ENCODE measurements around the gene ZNF142. TPM values are rescaled to one million over a fixed set of nuclear protein-coding genes. Genes with fewer than 3 reads are reported as not detected.

ZNF142 gene
- total RNA-seq, 1 experiment from 2014 or later = 29.2 TPM

GRCh38 chr2:218623366-218623705 lies 36.1 kb downstream of the ZNF142 start:
- Histone ChIP-seq H3K9ac (ENCODE audit: low read length) (no peak overlapping the region), H4K20me1 (ENCODE audit: insufficient read depth) (no peaks in the 10 kb centered on the region), H3K4me3 (replicated peaks in 1 of 2; ENCODE audit: low read depth in 1 of 2, low read length in 2 of 2) (no peak overlapping the region), H3K27me3 (ENCODE audit: insufficient read depth, low read length) (no peaks in the 10 kb centered on the region), H2AFZ (ENCODE audit: low read depth, low read length, poor library complexity, severe bottlenecking) (no peak overlapping the region), H3K9me3 (ENCODE audit: control insufficient read depth in 1 of 2, insufficient read depth in 1 of 2, low read depth in 1 of 2, low read length in 2 of 2) (no peaks in the 10 kb centered on the region), H3K4me1 (ENCODE audit: control insufficient read depth in 1 of 2, insufficient read depth in 2 of 2, low read length in 2 of 2) (peaks cover 0 to 4% of the 10 kb centered on the region in 2 experiments; a peak in 2 of 4 replicates), H3K4me2 (ENCODE audit: low read length) (no peak overlapping the region), H3K27ac (ENCODE audit: low read depth, low read length) (no peak overlapping the region), H3K79me2 (ENCODE audit: insufficient read depth, low read length) (no peaks in the 10 kb centered on the region), H3K9me2 (ENCODE audit: insufficient read depth) (no peaks in the 10 kb centered on the region), H3K36me3 (ENCODE audit: control insufficient read depth in 1 of 2, insufficient read depth in 2 of 2, low read length in 2 of 2) (no peaks in the 10 kb centered on the region)
- ChIA-PET CTCF (no interaction called here), POLR2A (no interaction called here), RAD21 (ENCODE audit: low non-redundant PET in 1 of 2, low total read pairs in 2 of 2, uncharacterized antibody in 2 of 2, unreplicated experiment in 2 of 2) (no interaction called here)
- DNase-seq (ENCODE audit: low read depth, low spot score) (no peak), ATAC-seq (no peak)
- TF ChIP-seq ZBTB33 (IDR thresholded peaks at IDR 0.05; ENCODE audit: extremely low read depth, insufficient replicate concordance, low read length) = no peak
- no peak for TF ChIP-seq ELF1 (IDR thresholded peaks at IDR 0.05; ENCODE audit: borderline replicate concordance, low read depth)
- no peak for TF ChIP-seq SRF (IDR thresholded peaks at IDR 0.05; ENCODE audit: low read depth)
- no peak for TF ChIP-seq SP1 (IDR thresholded peaks at IDR 0.05; ENCODE audit: low read depth)
- no peak for TF ChIP-seq POLR2A (IDR thresholded peaks at IDR 0.05; ENCODE audit: borderline replicate concordance, extremely low read depth, insufficient read depth, insufficient read length)
- no TSS peak for BruUV-seq (replicated peaks)
- intact Hi-C loops (cut with micrococcal nuclease) = no loop called here

- ATAC-seq (peak; percentile 21; the same call in 1 of the 2 replicates), DNase-seq (ENCODE audit: low read depth, low spot score) (no peak)
- H3K27ac ChIP-seq (ENCODE audit: low read depth, low read length) = no peak overlapping the region
- ChIA-PET POLR2A (no interaction called here), CTCF (no interaction called here), RAD21 (ENCODE audit: low non-redundant PET in 1 of 2, low total read pairs in 2 of 2, uncharacterized antibody in 2 of 2, unreplicated experiment in 2 of 2) (no interaction called here)
- no peaks in the 10 kb centered on the region for H3K9me3 ChIP-seq (ENCODE audit: control insufficient read depth in 1 of 2, insufficient read depth in 1 of 2, low read depth in 1 of 2, low read length in 2 of 2)
- no peak overlapping the region for H3K4me2 ChIP-seq (ENCODE audit: low read length)
- no peaks in the 10 kb centered on the region for H3K27me3 ChIP-seq (ENCODE audit: insufficient read depth, low read length)
- H3K4me3 ChIP-seq (replicated peaks in 1 of 2; ENCODE audit: low read depth in 1 of 2, low read length in 2 of 2) = no peak overlapping the region
- H2AFZ ChIP-seq (ENCODE audit: low read depth, low read length, poor library complexity, severe bottlenecking) = no peak overlapping the region
- no peaks in the 10 kb centered on the region for H3K9me2 ChIP-seq (ENCODE audit: insufficient read depth)
- no peaks in the 10 kb centered on the region for H4K20me1 ChIP-seq (ENCODE audit: insufficient read depth)
- H3K4me1 ChIP-seq (ENCODE audit: control insufficient read depth in 1 of 2, insufficient read depth in 2 of 2, low read length in 2 of 2) = peaks cover 0 to 4% of the 10 kb centered on the region in 2 experiments; a peak in 2 of 4 replicates
- BruUV-seq (replicated peaks) = no TSS peak
- intact Hi-C loops (cut with micrococcal nuclease) = no loop called here
- no peak overlapping the region for H3K9ac ChIP-seq (ENCODE audit: low read length)
- H3K36me3 ChIP-seq (ENCODE audit: control insufficient read depth in 1 of 2, insufficient read depth in 2 of 2, low read length in 2 of 2) = no peaks in the 10 kb centered on the region
- no peaks in the 10 kb centered on the region for H3K79me2 ChIP-seq (ENCODE audit: insufficient read depth, low read length)
- no peak for TF ChIP-seq SRF (IDR thresholded peaks at IDR 0.05; ENCODE audit: low read depth)
- TF ChIP-seq EGR1 (IDR thresholded peaks at IDR 0.05; ENCODE audit: low read depth) = no peak
- no peak for TF ChIP-seq MAX (IDR thresholded peaks at IDR 0.05)
- no peak for TF ChIP-seq ATF3 (IDR thresholded peaks at IDR 0.05)
- TF ChIP-seq CEBPB (IDR thresholded peaks at IDR 0.05; ENCODE audit: low read depth) = no peak
- no peak for TF ChIP-seq ZBTB33 (IDR thresholded peaks at IDR 0.05; ENCODE audit: extremely low read depth, insufficient replicate concordance, low read length)
- no peak for TF ChIP-seq SP1 (IDR thresholded peaks at IDR 0.05; ENCODE audit: low read depth)
- TF ChIP-seq RAD21 (IDR thresholded peaks at IDR 0.05; ENCODE audit: low read depth) = no peak
- no peak for TF ChIP-seq EZH2 (IDR thresholded peaks at IDR 0.05)
- TF ChIP-seq FOSL1 (IDR thresholded peaks at IDR 0.05; ENCODE audit: low read depth) = no peak
- no peak for TF ChIP-seq YY1 (IDR thresholded peaks at IDR 0.05; ENCODE audit: extremely low read depth, insufficient replicate concordance, low read depth, low read length)
- TF ChIP-seq ELF1 (IDR thresholded peaks at IDR 0.05; ENCODE audit: borderline replicate concordance, low read depth) = no peak
Observed at GRCh38 chr2:218622606-218623365, 36.6 kb downstream of the ZNF142 start.
